Common myeloid progenitor, CD34-positive (primary cell): ENCODE data around the gene CA7. TPM values are rescaled to one million over a fixed set of nuclear protein-coding genes. Genes with fewer than 3 reads are reported as not detected.

Experiments used
- CTCF ChIA-PET: fragments of 350-600 bp; sonication (Branson Sonifier 250); formaldehyde crosslinking; loops from one replicate; lab custom pipeline; 2021; ENCODE audit warnings: antibody characterized with exemption; lab: Charles Lee
- POLR2A ChIA-PET: fragments of 350-600 bp; sonication (Branson Sonifier 250); formaldehyde crosslinking; loops from one replicate; lab custom pipeline; 2021; ENCODE audit warnings: antibody characterized with exemption; lab: Charles Lee
- DNase-seq, 3 donors: peaks; one replicate each; pipeline versions ENCODE4 v3.0.0 to v3.0.0-alpha.2; 2013
- H3K27ac ChIP-seq, 2 experiments: 1 replicate in 1 of 2; 2 replicates in 1 of 2; pipeline ENCODE4 v1.7.0; 2013; ENCODE audit warnings: inconsistent platforms in 2 of 2, low read length in 2 of 2, mild to moderate bottlenecking in 2 of 2, low read depth in 1 of 2, moderate library complexity in 1 of 2; ENCODE audit not compliant: severe bottlenecking in 2 of 2, insufficient read depth in 1 of 2, poor library complexity in 1 of 2
- H3K27me3 ChIP-seq, 5 experiments: replicated peaks in 2 of 5; 1 replicate in 3 of 5; 2 replicates in 2 of 5; pipeline versions ENCODE4 v1.6.1 to v1.7.0; 2013; ENCODE audit warnings: low read length in 4 of 5, mild to moderate bottlenecking in 2 of 5, moderate library complexity in 2 of 5, inconsistent platforms in 1 of 5; ENCODE audit not compliant: insufficient read depth in 5 of 5, control insufficient read depth in 4 of 5
- H3K36me3 ChIP-seq, 4 experiments: 1 replicate in 2 of 4; 2 replicates in 2 of 4; pipeline versions ENCODE4 v1.6.1 to v1.7.0; 2013; ENCODE audit warnings: low read length in 3 of 4, control low read depth in 1 of 4, mild to moderate bottlenecking in 1 of 4; ENCODE audit not compliant: control insufficient read depth in 4 of 4, insufficient read depth in 4 of 4
- H3K4me1 ChIP-seq, 4 experiments: 1 replicate in 3 of 4; 2 replicates in 1 of 4; pipeline versions ENCODE4 v1.6.1 to v1.7.1; 2013; ENCODE audit warnings: low read length in 3 of 4, mild to moderate bottlenecking in 3 of 4, control low read depth in 1 of 4, inconsistent platforms in 1 of 4, moderate library complexity in 1 of 4; ENCODE audit not compliant: control insufficient read depth in 4 of 4, insufficient read depth in 4 of 4; ENCODE audit errors: control extremely low read depth in 1 of 4
- H3K4me3 ChIP-seq, 7 experiments: 1 replicate in 4 of 7; 2 replicates in 3 of 7; pipeline versions ENCODE4 v1.5.1 to v1.7.0; 2013; ENCODE audit warnings: mild to moderate bottlenecking in 7 of 7, low read length in 6 of 7, moderate library complexity in 6 of 7, inconsistent platforms in 2 of 7, low read depth in 2 of 7, control low read depth in 1 of 7; ENCODE audit not compliant: insufficient read depth in 4 of 7, control insufficient read depth in 1 of 7; ENCODE audit errors: extremely low read depth in 1 of 7
- H3K9me3 ChIP-seq, 5 experiments: 1 replicate in 4 of 5; 2 replicates in 1 of 5; pipeline versions ENCODE4 v1.6.1 to v1.7.1; 2013; ENCODE audit warnings: low read length in 4 of 5, mild to moderate bottlenecking in 2 of 5, inconsistent platforms in 1 of 5, low read depth in 1 of 5, moderate library complexity in 1 of 5; ENCODE audit not compliant: control insufficient read depth in 4 of 5, insufficient read depth in 2 of 5; ENCODE audit errors: control extremely low read depth in 1 of 5
- WGBS: methylation state at CpG from one replicate; pipeline ENCODE4 v1.1.5; 2013; ENCODE audit not compliant: insufficient coverage; 5-methylcytosine and 5-hydroxymethylcytosine counted together
- polyA plus RNA-seq: library from polyadenylated mRNA; unstranded; fragments of 120-200 nt; gene quantifications from one replicate; pipeline ENCODE4 v1.2.1, GENCODE V29; 2013

CA7 gene
- not detected for polyA plus RNA-seq

- peak within 1 kb of the TSS in 6 of 7 experiments; percentile 36 to 71 (median 54) for H3K4me3 ChIP-seq
- CTCF ChIA-PET, result interaction anchor here (0.7 to 10.4 kb wide), 5 partner anchors 10 to 29 kb away, joined by 3 to 67 read pairs (median 5); partner anchors contain the start of gene NAE1
- WGBS, result under 1% methylated on average over 46 of the region's 79 CpGs
- POLR2A ChIA-PET, result interaction anchor here (0.6 to 0.8 kb wide), 2 partner anchors 10 to 14 kb away, joined by 3 read pairs; partner anchors contain the start of gene NAE1
- DNase-seq, result peak in 1 of 3 donors; percentile 44
- H3K27ac ChIP-seq, result no peak within 1 kb of the TSS
- peaks cover 0 to 14% (median 11%) of the 10 kb centered on the region in 4 experiments for H3K4me1 ChIP-seq
- H3K9me3 ChIP-seq, result no peaks in the 10 kb centered on the region
- peaks cover 0 to 43% (median 26%) of the 10 kb centered on the region in 5 experiments for H3K27me3 ChIP-seq
- H3K36me3 ChIP-seq, result no peaks in the 10 kb centered on the region
These were observed at the start of gene CA7 for GRCh38 chr16:66844342-66845079. Gene CA7 (plus strand): TSS chr16:66844414. CDS start chr16:66844488, 74 bp downstream.

GRCh38 chr16:66798161-66798560 is 46.1 kb upstream of the CA7 start:
- Histone ChIP-seq H3K36me3 (peaks cover 0 to 12% (median 5%) of the 10 kb centered on the region in 4 experiments), H3K4me3 (no peak overlapping the region), H3K27ac (no peak overlapping the region), H3K4me1 (no peaks in the 10 kb centered on the region), H3K9me3 (peaks cover 0 to 2% (median 0%) of the 10 kb centered on the region in 5 experiments), H3K27me3 (no peaks in the 10 kb centered on the region)
- ChIA-PET CTCF (no interaction called here), POLR2A (interaction anchor here (0.6 kb wide), 1 partner anchor 46 kb away, joined by 4 read pairs; no protein-coding TSS in a partner anchor)
- no peak for DNase-seq
- 100% methylated on average over 1 of the region's 2 CpGs for WGBS

- H3K27me3 ChIP-seq, result no peaks in the 10 kb centered on the region
- H3K36me3 ChIP-seq, result peaks cover 7 to 33% (median 22%) of the 10 kb centered on the region in 4 experiments
- no peak overlapping the region for H3K4me3 ChIP-seq
- no peak overlapping the region for H3K27ac ChIP-seq
- WGBS, result 100% methylated on average over 10 of the region's 19 CpGs
- no peaks in the 10 kb centered on the region for H3K4me1 ChIP-seq
- DNase-seq, result no peak
- ChIA-PET CTCF (no interaction called here), POLR2A (no interaction called here)
- H3K9me3 ChIP-seq, result peaks cover 0 to 2% (median 0%) of the 10 kb centered on the region in 5 experiments
These were observed 43.4 kb upstream of the CA7 start for GRCh38 chr16:66800856-66801255.

- ChIA-PET POLR2A (no interaction called here), CTCF (no interaction called here)
- 96% methylated on average over 56 of the region's 56 CpGs for WGBS
- Histone ChIP-seq H3K4me3 (no peak within 1 kb of the TSS), H3K4me1 (no peaks in the 10 kb centered on the region), H3K36me3 (peaks cover 7 to 38% (median 24%) of the 10 kb centered on the region in 4 experiments), H3K27me3 (no peaks in the 10 kb centered on the region), H3K9me3 (peaks cover 0 to 2% (median 0%) of the 10 kb centered on the region in 5 experiments), H3K27ac (no peak within 1 kb of the TSS)
- DNase-seq, result no peak
These were observed 42.7 kb upstream of the CA7 start, which contains the start of gene TERB1 for GRCh38 chr16:66801320-66802105. Gene TERB1 (minus strand): TSS chr16:66801584. CDS start chr16:66796798, 4,786 bp downstream.

GRCh38 chr16:66802159-66802558 is 42.1 kb upstream of the CA7 start:
- Histone ChIP-seq H3K27ac (no peak overlapping the region), H3K36me3 (peaks cover 7 to 44% (median 26%) of the 10 kb centered on the region in 4 experiments), H3K4me3 (no peak overlapping the region), H3K9me3 (peaks cover 0 to 2% (median 0%) of the 10 kb centered on the region in 5 experiments), H3K4me1 (no peaks in the 10 kb centered on the region), H3K27me3 (no peaks in the 10 kb centered on the region)
- DNase-seq, result peak in 2 of 3 donors; percentile 17
- POLR2A ChIA-PET, result no interaction called here
- WGBS, result 95% methylated on average over 5 of the region's 5 CpGs
- CTCF ChIA-PET, result interaction anchor here (1.1 kb wide), 1 partner anchor 65 kb away, joined by 3 read pairs; no protein-coding TSS in a partner anchor

GRCh38 chr16:66809765-66810164 is 34.4 kb upstream of the CA7 start:
- POLR2A ChIA-PET, result no interaction called here
- Histone ChIP-seq H3K27me3 (no peaks in the 10 kb centered on the region), H3K9me3 (no peaks in the 10 kb centered on the region), H3K27ac (no peak overlapping the region), H3K4me3 (no peak overlapping the region), H3K4me1 (no peaks in the 10 kb centered on the region), H3K36me3 (peaks cover 26 to 82% (median 42%) of the 10 kb centered on the region in 4 experiments)
- DNase-seq, result no peak
- 96% methylated on average over 3 of the region's 4 CpGs for WGBS
- CTCF ChIA-PET, result no interaction called here
